Kidney epithelial cell (primary cell): ENCODE measurements around the gene SH2D3A. TPM values are rescaled to one million over a fixed set of nuclear protein-coding genes. Genes with fewer than 3 reads are reported as not detected.

Experiments
- DNase-seq: peaks from one replicate; pipeline ENCODE4 v3.0.0-alpha.2; 2010; ENCODE audit warnings: low read depth
- H3K27me3 ChIP-seq: 2 replicates; pipeline ENCODE4 v1.6.0; 2011; ENCODE audit warnings: low read length; ENCODE audit not compliant: control insufficient read depth, insufficient read depth
- H3K36me3 ChIP-seq: 2 replicates; pipeline ENCODE4 v1.5.1; 2011; ENCODE audit warnings: low read length; ENCODE audit not compliant: control insufficient read depth, insufficient read depth
- H3K4me3 ChIP-seq: 2 replicates; pipeline ENCODE4 v1.5.1; 2011; ENCODE audit warnings: low read depth, mild to moderate bottlenecking, control low read depth, low read length
- CTCF ChIP-seq: IDR thresholded peaks from 2 replicates; pipeline ENCODE4 v1.5.1; 2011; ENCODE audit warnings: mild to moderate bottlenecking, moderate library complexity, low read length, control low read depth, inconsistent platforms; ENCODE audit not compliant: insufficient read depth, poor library complexity, severe bottlenecking
- total RNA-seq: library from RNA; depleted of rRNA; stranded (reverse); fragments of >200 nt; gene quantifications from 2 replicates; pipeline ENCODE4 v1.2.3, GENCODE V29; 2015

SH2D3A gene
- total RNA-seq, 1 donor from 2014 or later = 40.0 TPM

- peak overlapping the region; percentile 35 for H3K4me3 ChIP-seq
- DNase-seq = no peak
- H3K36me3 ChIP-seq = peaks cover 4% of the 10 kb centered on the region
- no peaks in the 10 kb centered on the region for H3K27me3 ChIP-seq
- no peak for TF ChIP-seq CTCF
These were observed 28.3 kb downstream of the SH2D3A start for GRCh38 chr19:6738787-6739389.

- peak; percentile 75 for TF ChIP-seq CTCF
- H3K36me3 ChIP-seq = peaks cover under 1% of the 10 kb centered on the region
- no peaks in the 10 kb centered on the region for H3K27me3 ChIP-seq
- H3K4me3 ChIP-seq = no peak overlapping the region
- no peak for DNase-seq
These were observed 29.1 kb downstream of the SH2D3A start for GRCh38 chr19:6737873-6738786.

- TF ChIP-seq CTCF = no peak
These were observed 29.9 kb downstream of the SH2D3A start, which contains the start of gene GPR108 for GRCh38 chr19:6737284-6737872. TSS of gene GPR108 (minus strand) at chr19:6737580. CDS start at chr19:6737576, 4 bp downstream.

GRCh38 chr19:6736917-6737283 lies 30.3 kb downstream of the SH2D3A start:
- no peak for TF ChIP-seq CTCF
- no peaks in the 10 kb centered on the region for H3K27me3 ChIP-seq
- H3K36me3 ChIP-seq = peaks cover 1% of the 10 kb centered on the region
- no peak for DNase-seq
- H3K4me3 ChIP-seq = peak overlapping the region; percentile 92

More at GRCh38 chr19:6737284-6737872, 29.9 kb downstream of the SH2D3A start, which contains the start of gene GPR108:
- Histone ChIP-seq H3K27me3 (no peaks in the 10 kb centered on the region), H3K36me3 (peaks cover 1% of the 10 kb centered on the region), H3K4me3 (peak within 1 kb of the TSS; percentile 92)
- DNase-seq = peak; percentile 99

- Histone ChIP-seq H3K27me3 (no peaks in the 10 kb centered on the region), H3K4me3 (peak overlapping the region; percentile 92), H3K36me3 (peaks cover 1% of the 10 kb centered on the region)
- peak; percentile 62 for DNase-seq
- peak; percentile 84 for TF ChIP-seq CTCF
These were observed 30.9 kb downstream of the SH2D3A start for GRCh38 chr19:6736169-6736916.
